GM23338 (cell line): ENCODE data around the gene NID1. TPM values are rescaled to one million over a fixed set of nuclear protein-coding genes. Genes with fewer than 3 reads are reported as not detected.

Source experiments
- ATAC-seq: fragments of 200-7000 bp; cut with Tn5 transposase; 3 replicates; pipeline ENCODE4 v1.9.1; 2020
- DNase-seq: peaks from one replicate; pipeline ENCODE4 v3.0.0-alpha.2; 2015; ENCODE audit warnings: low spot score
- H2AFZ ChIP-seq: fragments of 200-600 bp; sonication (generic); 2 replicates; pipeline ENCODE4 v1.8.0; 2016; ENCODE audit warnings: antibody characterized with exemption, mild to moderate bottlenecking, moderate library complexity
- H3F3A ChIP-seq: fragments of 200-600 bp; sonication (generic); replicated peaks from 2 replicates; pipeline ENCODE4 v1.8.0; 2017; ENCODE audit warnings: antibody characterized with exemption, mixed run types, low read depth
- H3K27ac ChIP-seq: fragments of 200-600 bp; sonication (generic); 2 replicates; pipeline ENCODE4 v1.6.1; 2016; ENCODE audit warnings: low read depth
- H3K27me3 ChIP-seq: fragments of 200-600 bp; sonication (generic); 2 replicates; pipeline ENCODE4 v1.8.0; 2016; ENCODE audit warnings: mild to moderate bottlenecking, mixed run types, moderate library complexity; ENCODE audit not compliant: insufficient read depth
- H3K36me3 ChIP-seq: fragments of 200-600 bp; sonication (generic); 2 replicates; pipeline ENCODE4 v1.8.0; 2016; ENCODE audit warnings: mild to moderate bottlenecking; ENCODE audit not compliant: insufficient read depth
- H3K4me1 ChIP-seq: fragments of 200-600 bp; sonication (generic); 2 replicates; pipeline ENCODE4 v1.8.0; 2016; ENCODE audit warnings: mild to moderate bottlenecking, moderate library complexity; ENCODE audit not compliant: insufficient read depth
- H3K4me2 ChIP-seq: fragments of 200-600 bp; sonication (generic); 2 replicates; pipeline ENCODE4 v1.7.1; 2017; ENCODE audit warnings: mixed run types
- H3K4me3 ChIP-seq: fragments of 200-600 bp; sonication (generic); 2 replicates; pipeline ENCODE4 v1.6.1; 2016; ENCODE audit warnings: mixed run types
- H3K79me2 ChIP-seq: fragments of 200-600 bp; sonication (generic); replicated peaks from 2 replicates; pipeline ENCODE4 v1.8.0; 2017; ENCODE audit warnings: mild to moderate bottlenecking; ENCODE audit not compliant: insufficient read depth
- H3K9me2 ChIP-seq: fragments of 200-600 bp; sonication (generic); 2 replicates; pipeline ENCODE4 v1.8.0; 2017; ENCODE audit not compliant: insufficient read depth
- H4K20me1 ChIP-seq: fragments of 200-600 bp; sonication (generic); replicated peaks from 2 replicates; pipeline ENCODE4 v1.8.0; 2017; ENCODE audit warnings: mild to moderate bottlenecking; ENCODE audit not compliant: insufficient read depth
- H3K27ac Mint-ChIP-seq: 2 replicates; pipeline ENCODE4 v1.8.0; 2020; ENCODE audit warnings: inconsistent platforms, mild to moderate bottlenecking, moderate library complexity, mixed read lengths
- H3K27me3 Mint-ChIP-seq: 3 replicates; pipeline ENCODE4 v1.8.0; 2022; ENCODE audit warnings: low read depth, mild to moderate bottlenecking, moderate library complexity, mixed read lengths, inconsistent platforms; ENCODE audit not compliant: insufficient read depth, poor library complexity
- H3K36me3 Mint-ChIP-seq: 3 replicates; pipeline ENCODE4 v1.8.0; 2021; ENCODE audit warnings: low read depth, mild to moderate bottlenecking, inconsistent platforms, moderate library complexity, mixed read lengths
- H3K4me1 Mint-ChIP-seq: 3 replicates; pipeline ENCODE4 v1.8.0; 2020; ENCODE audit warnings: mild to moderate bottlenecking, inconsistent platforms, mixed read lengths
- H3K4me3 Mint-ChIP-seq: 3 replicates; pipeline ENCODE4 v1.8.0; 2021; ENCODE audit warnings: moderate library complexity, mild to moderate bottlenecking, inconsistent platforms, mixed read lengths
- H3K9me3 Mint-ChIP-seq: 3 replicates; pipeline ENCODE4 v1.8.0; 2020; ENCODE audit warnings: moderate library complexity, mild to moderate bottlenecking, inconsistent platforms, mixed read lengths
- CREB1 ChIP-seq: fragments of 250-450 bp; sonication (Bioruptor Pico); IDR thresholded peaks from 2 replicates; pipeline ENCODE4 v1.5.0; 2020; ENCODE audit warnings: low read depth, mild to moderate bottlenecking, moderate library complexity
- EZH2 ChIP-seq: fragments of 200-600 bp; sonication (generic); IDR thresholded peaks from one replicate; pipeline ENCODE4 v1.8.0; 2017; ENCODE audit warnings: antibody characterized with exemption, mild to moderate bottlenecking, low read depth; ENCODE audit not compliant: unreplicated experiment
- EZH2phosphoT487 ChIP-seq: fragments of 200-600 bp; sonication (generic); IDR thresholded peaks from one replicate; pipeline ENCODE4 v1.8.1; 2018; ENCODE audit warnings: antibody characterized with exemption; ENCODE audit not compliant: unreplicated experiment
- JUNB ChIP-seq: IDR thresholded peaks from one replicate; pipeline ENCODE4 v1.6.1; 2016; ENCODE audit warnings: antibody characterized with exemption; ENCODE audit not compliant: unreplicated experiment
- NANOG ChIP-seq: IDR thresholded peaks from 2 replicates; pipeline ENCODE4 v1.6.1; 2016; ENCODE audit warnings: antibody characterized with exemption, borderline replicate concordance
- POLR2AphosphoS5 ChIP-seq: IDR thresholded peaks from 2 replicates; pipeline ENCODE4 v1.6.1; 2016; ENCODE audit warnings: antibody characterized with exemption, low read depth
- STAT1 ChIP-seq: IDR thresholded peaks from one replicate; pipeline ENCODE4 v1.6.1; 2016; ENCODE audit warnings: antibody characterized with exemption; ENCODE audit not compliant: unreplicated experiment
- ZNF114 ChIP-seq: fragments of 250-450 bp; sonication (Bioruptor Pico); IDR thresholded peaks from 2 replicates; pipeline ENCODE4 v1.5.0; 2020; ENCODE audit warnings: mild to moderate bottlenecking, moderate library complexity
- ZNF331 ChIP-seq: fragments of 250-450 bp; sonication (Bioruptor Pico); IDR thresholded peaks from 2 replicates; pipeline ENCODE4 v1.5.0; 2020; ENCODE audit warnings: low read depth, mild to moderate bottlenecking, moderate library complexity
- polyA plus RNA-seq: library from polyadenylated mRNA; unstranded; fragments of >200 nt; fragmentation: Nextera tagmentation; extraction: Ambion mirVana; gene quantifications from 2 replicates; pipeline ENCODE4 v1.2.1, GENCODE V29; 2016
- total RNA-seq: library from RNA; depleted of rRNA; stranded (reverse); fragments of >200 nt; shearing (Covaris generic); gene quantifications from 2 replicates; pipeline ENCODE4 v1.2.3, GENCODE V29; 2014
- TF ChIP-seq, protein P1 (sequence below), 2 experiments: fragments of 200-600 bp in 1 of 2; sonication (generic) in 1 of 2; conservative IDR thresholded peaks; 2 replicates each; pipeline versions ENCODE4 v1.5.1 to v1.6.1; 2016 to 2017; ENCODE audit warnings: antibody characterized with exemption in 2 of 2, low read depth in 2 of 2, mild to moderate bottlenecking in 2 of 2, moderate library complexity in 1 of 2
- TF ChIP-seq, protein P2 (sequence below): IDR thresholded peaks from one replicate; pipeline ENCODE4 v1.6.1; 2018; ENCODE audit warnings: antibody characterized with exemption; ENCODE audit not compliant: unreplicated experiment
- TF ChIP-seq, protein P3 (sequence below): IDR thresholded peaks from 2 replicates; pipeline ENCODE4 v1.6.1; 2016; ENCODE audit warnings: antibody characterized with exemption
- TF ChIP-seq, protein P4 (sequence below): fragments of 250-450 bp; sonication (Bioruptor Pico); IDR thresholded peaks from 2 replicates; pipeline ENCODE4 v1.5.0; 2020; ENCODE audit warnings: mild to moderate bottlenecking, moderate library complexity

The NID1 gene
- total and polyA plus RNA-seq, 2 experiments from 2014 or later, result 7.1 to 32.5 TPM

DNA sequence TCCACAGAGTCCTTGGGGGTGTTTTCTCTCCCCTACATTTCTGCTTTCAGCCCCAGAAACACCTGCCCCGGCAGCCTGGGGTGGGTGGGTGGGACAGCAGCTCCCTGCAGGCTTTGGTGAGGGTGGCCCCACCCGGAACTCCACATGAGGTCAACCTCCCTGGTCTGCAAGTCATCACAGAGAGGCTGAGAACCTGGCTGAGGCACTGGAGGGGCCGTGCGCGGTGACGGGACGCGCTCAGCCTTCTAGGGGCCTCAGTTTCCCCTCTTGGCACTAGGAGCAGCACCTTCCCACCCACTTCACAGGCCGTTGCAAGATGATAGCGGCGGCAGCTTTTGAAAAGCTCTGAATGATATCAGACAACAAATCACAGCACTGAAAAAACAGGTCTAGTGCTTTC lies 37.7 kb upstream of the NID1 start:
- H4K20me1 ChIP-seq, result no peaks in the 10 kb centered on the region
- no peak overlapping the region for H3K27ac ChIP-seq
- Mint-ChIP-seq H3K27me3 (peaks cover 8% of the 10 kb centered on the region), H3K9me3 (no peaks in the 10 kb centered on the region; the same call in 2 of the 3 replicates), H3K4me1 (peaks cover 9% of the 10 kb centered on the region), H3K36me3 (no peaks in the 10 kb centered on the region), H3K4me3 (no peak overlapping the region), H3K27ac (no peak overlapping the region)
- H3K27me3 ChIP-seq, result no peaks in the 10 kb centered on the region
- H3K4me1 ChIP-seq, result no peaks in the 10 kb centered on the region
- peak overlapping the region; percentile 17; the same call in 1 of the 2 replicates for H3K4me3 ChIP-seq
- TF ChIP-seq NANOG (no peak), JUNB (no peak), EZH2phosphoT487 (no peak), EZH2 (no peak), POLR2AphosphoS5 (no peak), CREB1 (CRISPR knock-in tag) (no peak), ZNF114 (CRISPR knock-in tag) (no peak), ZNF331 (CRISPR knock-in tag) (no peak), STAT1 (no peak)
- TF ChIP-seq, protein P1, sequence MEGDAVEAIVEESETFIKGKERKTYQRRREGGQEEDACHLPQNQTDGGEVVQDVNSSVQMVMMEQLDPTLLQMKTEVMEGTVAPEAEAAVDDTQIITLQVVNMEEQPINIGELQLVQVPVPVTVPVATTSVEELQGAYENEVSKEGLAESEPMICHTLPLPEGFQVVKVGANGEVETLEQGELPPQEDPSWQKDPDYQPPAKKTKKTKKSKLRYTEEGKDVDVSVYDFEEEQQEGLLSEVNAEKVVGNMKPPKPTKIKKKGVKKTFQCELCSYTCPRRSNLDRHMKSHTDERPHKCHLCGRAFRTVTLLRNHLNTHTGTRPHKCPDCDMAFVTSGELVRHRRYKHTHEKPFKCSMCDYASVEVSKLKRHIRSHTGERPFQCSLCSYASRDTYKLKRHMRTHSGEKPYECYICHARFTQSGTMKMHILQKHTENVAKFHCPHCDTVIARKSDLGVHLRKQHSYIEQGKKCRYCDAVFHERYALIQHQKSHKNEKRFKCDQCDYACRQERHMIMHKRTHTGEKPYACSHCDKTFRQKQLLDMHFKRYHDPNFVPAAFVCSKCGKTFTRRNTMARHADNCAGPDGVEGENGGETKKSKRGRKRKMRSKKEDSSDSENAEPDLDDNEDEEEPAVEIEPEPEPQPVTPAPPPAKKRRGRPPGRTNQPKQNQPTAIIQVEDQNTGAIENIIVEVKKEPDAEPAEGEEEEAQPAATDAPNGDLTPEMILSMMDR (conservative IDR thresholded peaks at IDR 0.05; ENCODE audit: low read depth in 2 of 2), result no peak
- TF ChIP-seq, protein P2, sequence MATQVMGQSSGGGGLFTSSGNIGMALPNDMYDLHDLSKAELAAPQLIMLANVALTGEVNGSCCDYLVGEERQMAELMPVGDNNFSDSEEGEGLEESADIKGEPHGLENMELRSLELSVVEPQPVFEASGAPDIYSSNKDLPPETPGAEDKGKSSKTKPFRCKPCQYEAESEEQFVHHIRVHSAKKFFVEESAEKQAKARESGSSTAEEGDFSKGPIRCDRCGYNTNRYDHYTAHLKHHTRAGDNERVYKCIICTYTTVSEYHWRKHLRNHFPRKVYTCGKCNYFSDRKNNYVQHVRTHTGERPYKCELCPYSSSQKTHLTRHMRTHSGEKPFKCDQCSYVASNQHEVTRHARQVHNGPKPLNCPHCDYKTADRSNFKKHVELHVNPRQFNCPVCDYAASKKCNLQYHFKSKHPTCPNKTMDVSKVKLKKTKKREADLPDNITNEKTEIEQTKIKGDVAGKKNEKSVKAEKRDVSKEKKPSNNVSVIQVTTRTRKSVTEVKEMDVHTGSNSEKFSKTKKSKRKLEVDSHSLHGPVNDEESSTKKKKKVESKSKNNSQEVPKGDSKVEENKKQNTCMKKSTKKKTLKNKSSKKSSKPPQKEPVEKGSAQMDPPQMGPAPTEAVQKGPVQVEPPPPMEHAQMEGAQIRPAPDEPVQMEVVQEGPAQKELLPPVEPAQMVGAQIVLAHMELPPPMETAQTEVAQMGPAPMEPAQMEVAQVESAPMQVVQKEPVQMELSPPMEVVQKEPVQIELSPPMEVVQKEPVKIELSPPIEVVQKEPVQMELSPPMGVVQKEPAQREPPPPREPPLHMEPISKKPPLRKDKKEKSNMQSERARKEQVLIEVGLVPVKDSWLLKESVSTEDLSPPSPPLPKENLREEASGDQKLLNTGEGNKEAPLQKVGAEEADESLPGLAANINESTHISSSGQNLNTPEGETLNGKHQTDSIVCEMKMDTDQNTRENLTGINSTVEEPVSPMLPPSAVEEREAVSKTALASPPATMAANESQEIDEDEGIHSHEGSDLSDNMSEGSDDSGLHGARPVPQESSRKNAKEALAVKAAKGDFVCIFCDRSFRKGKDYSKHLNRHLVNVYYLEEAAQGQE, result no peak
- TF ChIP-seq, protein P3, sequence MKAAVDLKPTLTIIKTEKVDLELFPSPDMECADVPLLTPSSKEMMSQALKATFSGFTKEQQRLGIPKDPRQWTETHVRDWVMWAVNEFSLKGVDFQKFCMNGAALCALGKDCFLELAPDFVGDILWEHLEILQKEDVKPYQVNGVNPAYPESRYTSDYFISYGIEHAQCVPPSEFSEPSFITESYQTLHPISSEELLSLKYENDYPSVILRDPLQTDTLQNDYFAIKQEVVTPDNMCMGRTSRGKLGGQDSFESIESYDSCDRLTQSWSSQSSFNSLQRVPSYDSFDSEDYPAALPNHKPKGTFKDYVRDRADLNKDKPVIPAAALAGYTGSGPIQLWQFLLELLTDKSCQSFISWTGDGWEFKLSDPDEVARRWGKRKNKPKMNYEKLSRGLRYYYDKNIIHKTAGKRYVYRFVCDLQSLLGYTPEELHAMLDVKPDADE, result no peak
- TF ChIP-seq, protein P4, sequence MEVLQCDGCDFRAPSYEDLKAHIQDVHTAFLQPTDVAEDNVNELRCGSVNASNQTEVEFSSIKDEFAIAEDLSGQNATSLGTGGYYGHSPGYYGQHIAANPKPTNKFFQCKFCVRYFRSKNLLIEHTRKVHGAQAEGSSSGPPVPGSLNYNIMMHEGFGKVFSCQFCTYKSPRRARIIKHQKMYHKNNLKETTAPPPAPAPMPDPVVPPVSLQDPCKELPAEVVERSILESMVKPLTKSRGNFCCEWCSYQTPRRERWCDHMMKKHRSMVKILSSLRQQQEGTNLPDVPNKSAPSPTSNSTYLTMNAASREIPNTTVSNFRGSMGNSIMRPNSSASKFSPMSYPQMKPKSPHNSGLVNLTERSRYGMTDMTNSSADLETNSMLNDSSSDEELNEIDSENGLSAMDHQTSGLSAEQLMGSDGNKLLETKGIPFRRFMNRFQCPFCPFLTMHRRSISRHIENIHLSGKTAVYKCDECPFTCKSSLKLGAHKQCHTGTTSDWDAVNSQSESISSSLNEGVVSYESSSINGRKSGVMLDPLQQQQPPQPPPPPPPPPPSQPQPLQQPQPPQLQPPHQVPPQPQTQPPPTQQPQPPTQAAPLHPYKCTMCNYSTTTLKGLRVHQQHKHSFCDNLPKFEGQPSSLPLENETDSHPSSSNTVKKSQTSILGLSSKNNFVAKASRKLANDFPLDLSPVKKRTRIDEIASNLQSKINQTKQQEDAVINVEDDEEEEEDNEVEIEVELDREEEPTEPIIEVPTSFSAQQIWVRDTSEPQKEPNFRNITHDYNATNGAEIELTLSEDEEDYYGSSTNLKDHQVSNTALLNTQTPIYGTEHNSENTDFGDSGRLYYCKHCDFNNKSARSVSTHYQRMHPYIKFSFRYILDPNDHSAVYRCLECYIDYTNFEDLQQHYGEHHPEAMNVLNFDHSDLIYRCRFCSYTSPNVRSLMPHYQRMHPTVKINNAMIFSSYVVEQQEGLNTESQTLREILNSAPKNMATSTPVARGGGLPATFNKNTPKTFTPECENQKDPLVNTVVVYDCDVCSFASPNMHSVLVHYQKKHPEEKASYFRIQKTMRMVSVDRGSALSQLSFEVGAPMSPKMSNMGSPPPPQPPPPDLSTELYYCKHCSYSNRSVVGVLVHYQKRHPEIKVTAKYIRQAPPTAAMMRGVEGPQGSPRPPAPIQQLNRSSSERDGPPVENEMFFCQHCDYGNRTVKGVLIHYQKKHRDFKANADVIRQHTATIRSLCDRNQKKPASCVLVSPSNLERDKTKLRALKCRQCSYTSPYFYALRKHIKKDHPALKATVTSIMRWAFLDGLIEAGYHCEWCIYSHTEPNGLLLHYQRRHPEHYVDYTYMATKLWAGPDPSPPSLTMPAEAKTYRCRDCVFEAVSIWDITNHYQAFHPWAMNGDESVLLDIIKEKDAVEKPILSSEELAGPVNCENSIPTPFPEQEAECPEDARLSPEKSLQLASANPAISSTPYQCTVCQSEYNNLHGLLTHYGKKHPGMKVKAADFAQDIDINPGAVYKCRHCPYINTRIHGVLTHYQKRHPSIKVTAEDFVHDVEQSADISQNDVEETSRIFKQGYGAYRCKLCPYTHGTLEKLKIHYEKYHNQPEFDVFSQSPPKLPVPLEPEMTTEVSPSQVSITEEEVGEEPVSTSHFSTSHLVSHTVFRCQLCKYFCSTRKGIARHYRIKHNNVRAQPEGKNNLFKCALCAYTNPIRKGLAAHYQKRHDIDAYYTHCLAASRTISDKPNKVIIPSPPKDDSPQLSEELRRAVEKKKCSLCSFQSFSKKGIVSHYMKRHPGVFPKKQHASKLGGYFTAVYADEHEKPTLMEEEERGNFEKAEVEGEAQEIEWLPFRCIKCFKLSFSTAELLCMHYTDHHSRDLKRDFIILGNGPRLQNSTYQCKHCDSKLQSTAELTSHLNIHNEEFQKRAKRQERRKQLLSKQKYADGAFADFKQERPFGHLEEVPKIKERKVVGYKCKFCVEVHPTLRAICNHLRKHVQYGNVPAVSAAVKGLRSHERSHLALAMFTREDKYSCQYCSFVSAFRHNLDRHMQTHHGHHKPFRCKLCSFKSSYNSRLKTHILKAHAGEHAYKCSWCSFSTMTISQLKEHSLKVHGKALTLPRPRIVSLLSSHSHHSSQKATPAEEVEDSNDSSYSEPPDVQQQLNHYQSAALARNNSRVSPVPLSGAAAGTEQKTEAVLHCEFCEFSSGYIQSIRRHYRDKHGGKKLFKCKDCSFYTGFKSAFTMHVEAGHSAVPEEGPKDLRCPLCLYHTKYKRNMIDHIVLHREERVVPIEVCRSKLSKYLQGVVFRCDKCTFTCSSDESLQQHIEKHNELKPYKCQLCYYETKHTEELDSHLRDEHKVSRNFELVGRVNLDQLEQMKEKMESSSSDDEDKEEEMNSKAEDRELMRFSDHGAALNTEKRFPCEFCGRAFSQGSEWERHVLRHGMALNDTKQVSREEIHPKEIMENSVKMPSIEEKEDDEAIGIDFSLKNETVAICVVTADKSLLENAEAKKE (CRISPR knock-in tag), result no peak
- H2AFZ ChIP-seq, result peak overlapping the region; percentile 77
- H3K4me2 ChIP-seq, result peak overlapping the region; percentile 23
- H3F3A ChIP-seq, result no peaks in the 10 kb centered on the region
- H3K36me3 ChIP-seq, result no peaks in the 10 kb centered on the region
- H3K79me2 ChIP-seq, result no peaks in the 10 kb centered on the region
- ATAC-seq (no peak), DNase-seq (no peak)
- H3K9me2 ChIP-seq, result no peaks in the 10 kb centered on the region
